H9 (cell line): Measurements from ENCODE around the gene RERE. TPM values are rescaled to one million over a fixed set of nuclear protein-coding genes. Genes with fewer than 3 reads are reported as not detected.

Source experiments
- DNase-seq: peaks from one replicate; pipeline ENCODE4 v3.0.0-alpha.2; 2017
- H2AFZ ChIP-seq: one replicate; pipeline ENCODE4 v1.6.1; 2013; ENCODE audit warnings: mild to moderate bottlenecking, low read length, control low read depth, moderate library complexity
- H2AK5ac ChIP-seq: 2 replicates; pipeline ENCODE4 v1.6.1; 2013; ENCODE audit warnings: low read length, control low read depth, mixed read lengths; ENCODE audit not compliant: insufficient read length
- H2BK120ac ChIP-seq: one replicate; pipeline ENCODE4 v1.6.1; 2013; ENCODE audit warnings: low read depth, mild to moderate bottlenecking, low read length, control low read depth, inconsistent platforms; ENCODE audit not compliant: poor library complexity, severe bottlenecking
- H2BK12ac ChIP-seq: 2 replicates; pipeline ENCODE4 v1.6.1; 2013; ENCODE audit warnings: low read length, control low read depth, mixed read lengths, low read depth; ENCODE audit not compliant: insufficient read length
- H2BK15ac ChIP-seq: 2 replicates; pipeline ENCODE4 v1.6.1; 2013; ENCODE audit warnings: low read depth, low read length, control low read depth
- H2BK20ac ChIP-seq: one replicate; pipeline ENCODE4 v1.6.1; 2013; ENCODE audit warnings: low read depth, mild to moderate bottlenecking, low read length, control low read depth, inconsistent platforms; ENCODE audit not compliant: poor library complexity, severe bottlenecking
- H2BK5ac ChIP-seq: 2 replicates; pipeline ENCODE4 v1.6.1; 2013; ENCODE audit warnings: low read length, control low read depth, mixed read lengths; ENCODE audit not compliant: insufficient read length
- H3K14ac ChIP-seq: 2 replicates; pipeline ENCODE4 v1.6.1; 2013; ENCODE audit warnings: low read length, control low read depth; ENCODE audit not compliant: insufficient read depth
- H3K18ac ChIP-seq: 2 replicates; pipeline ENCODE4 v1.6.1; 2013; ENCODE audit warnings: low read depth, mild to moderate bottlenecking, mixed read lengths, low read length, control low read depth; ENCODE audit not compliant: insufficient read length
- H3K23ac ChIP-seq: 2 replicates; pipeline ENCODE4 v1.6.1; 2013; ENCODE audit warnings: low read length, control low read depth, mixed read lengths, low read depth; ENCODE audit not compliant: insufficient read length
- H3K23me2 ChIP-seq: 2 replicates; pipeline ENCODE4 v1.6.1; 2013; ENCODE audit warnings: low read depth, mild to moderate bottlenecking, mixed read lengths, low read length, control low read depth; ENCODE audit not compliant: insufficient read length, poor library complexity, severe bottlenecking
- H3K27ac ChIP-seq: 2 replicates; pipeline ENCODE4 v1.5.1; 2013; ENCODE audit warnings: low read length, control low read depth, mixed read lengths, low read depth; ENCODE audit not compliant: insufficient read length
- H3K27me3 ChIP-seq: 2 replicates; pipeline ENCODE4 v1.6.1; 2013; ENCODE audit warnings: low read length, control low read depth, inconsistent platforms; ENCODE audit not compliant: insufficient read depth
- H3K4ac ChIP-seq: 2 replicates; pipeline ENCODE4 v1.6.1; 2013; ENCODE audit warnings: low read depth, mild to moderate bottlenecking, control low read depth, inconsistent platforms, low read length, moderate library complexity
- H3K4me1 ChIP-seq: 2 replicates; pipeline ENCODE4 v1.6.1; 2013; ENCODE audit warnings: low read length, control low read depth, inconsistent platforms; ENCODE audit not compliant: insufficient read depth
- H3K4me2 ChIP-seq: 2 replicates; pipeline ENCODE4 v1.6.1; 2013; ENCODE audit warnings: low read length, control low read depth, mixed read lengths; ENCODE audit not compliant: insufficient read length, insufficient read depth
- H3K56ac ChIP-seq: 2 replicates; pipeline ENCODE4 v1.6.1; 2013; ENCODE audit warnings: low read depth, mild to moderate bottlenecking, mixed read lengths, low read length, control low read depth; ENCODE audit not compliant: insufficient read length
- H3K79me1 ChIP-seq: 2 replicates; pipeline ENCODE4 v1.6.1; 2013; ENCODE audit warnings: low read depth, mild to moderate bottlenecking, moderate library complexity, low read length, control low read depth, inconsistent platforms; ENCODE audit not compliant: insufficient read depth, poor library complexity, severe bottlenecking
- H3K79me2 ChIP-seq: 2 replicates; pipeline ENCODE4 v1.6.1; 2013; ENCODE audit warnings: low read length, control low read depth, inconsistent platforms; ENCODE audit not compliant: insufficient read depth
- H3K9ac ChIP-seq: 2 replicates; pipeline ENCODE4 v1.6.1; 2013; ENCODE audit warnings: low read length, control low read depth, mixed read lengths; ENCODE audit not compliant: insufficient read length; ENCODE audit errors: extremely low read depth
- H3K9me3 ChIP-seq: one replicate; pipeline ENCODE4 v1.6.1; 2013; ENCODE audit warnings: low read depth, low read length, inconsistent platforms; ENCODE audit not compliant: control insufficient read depth
- H3T11ph ChIP-seq: one replicate; pipeline ENCODE4 v1.6.1; 2013; ENCODE audit warnings: mild to moderate bottlenecking, low read length, control low read depth, inconsistent platforms
- H4K20me1 ChIP-seq: one replicate; pipeline ENCODE4 v1.6.1; 2013; ENCODE audit not compliant: control insufficient read depth, insufficient read length, insufficient read depth
- H4K5ac ChIP-seq: 2 replicates; pipeline ENCODE4 v1.6.1; 2013; ENCODE audit warnings: low read depth, mild to moderate bottlenecking, mixed read lengths, low read length, control low read depth; ENCODE audit not compliant: insufficient read length
- H4K8ac ChIP-seq: replicated peaks from 2 replicates; pipeline ENCODE4 v1.6.1; 2013; ENCODE audit warnings: low read length, control low read depth, mixed read lengths, low read depth; ENCODE audit not compliant: insufficient read length
- H4K91ac ChIP-seq: 2 replicates; pipeline ENCODE4 v1.6.1; 2013; ENCODE audit warnings: low read depth, mild to moderate bottlenecking, moderate library complexity, mixed read lengths, low read length, control low read depth; ENCODE audit not compliant: insufficient read length
- H3K27ac Mint-ChIP-seq, 3 experiments: 2 replicates in 2 of 3; 3 replicates in 1 of 3; pipeline ENCODE4 v1.8.0; 2020 to 2021; ENCODE audit warnings: mixed read lengths in 3 of 3, mild to moderate bottlenecking in 1 of 3, moderate library complexity in 1 of 3
- H3K27me3 Mint-ChIP-seq: 2 replicates; pipeline ENCODE4 v1.8.0; 2021; ENCODE audit warnings: low read depth, mild to moderate bottlenecking, moderate library complexity, mixed read lengths
- H3K36me3 Mint-ChIP-seq, 3 experiments: 2 replicates in 2 of 3; 3 replicates in 1 of 3; pipeline ENCODE4 v1.8.0; 2020 to 2021; ENCODE audit warnings: low read depth in 3 of 3, mixed read lengths in 3 of 3; ENCODE audit not compliant: insufficient read depth in 1 of 3
- H3K4me1 Mint-ChIP-seq, 2 experiments: 2 replicates each; pipeline ENCODE4 v1.8.0; 2020; ENCODE audit warnings: mixed read lengths in 2 of 2
- H3K4me3 Mint-ChIP-seq, 2 experiments: 2 replicates in 1 of 2; 3 replicates in 1 of 2; pipeline ENCODE4 v1.8.0; 2020 to 2021; ENCODE audit warnings: mild to moderate bottlenecking in 2 of 2, mixed read lengths in 2 of 2, moderate library complexity in 1 of 2
- H3K9me3 Mint-ChIP-seq, 2 experiments: 2 replicates in 1 of 2; 3 replicates in 1 of 2; pipeline ENCODE4 v1.8.0; 2020; ENCODE audit warnings: mild to moderate bottlenecking in 2 of 2, mixed read lengths in 2 of 2, moderate library complexity in 1 of 2
- WGBS: extraction: QIAGEN DNeasy Blood & Tissue Kit; methylation state at CpG from one replicate; pipeline ENCODE4 v1.1.7; 2013; ENCODE audit warnings: missing lambda C conversion rate, low lambda C conversion rate, mixed read lengths; ENCODE audit not compliant: insufficient read length; ENCODE audit errors: extremely low coverage; 5-methylcytosine and 5-hydroxymethylcytosine counted together
- total RNA-seq: library from RNA; stranded (reverse); gene quantifications from 2 replicates; pipeline ENCODE4 v1.2.1, GENCODE V29; 2021
- TF ChIP-seq, protein P1 (sequence below): fragments of 200-600 bp; sonication (generic); conservative IDR thresholded peaks from 3 replicates; pipeline ENCODE4 v1.8.0; 2021; ENCODE audit warnings: antibody characterized with exemption, mild to moderate bottlenecking

RERE gene
- total RNA-seq, 1 experiment from 2014 or later = 103 TPM

DNA sequence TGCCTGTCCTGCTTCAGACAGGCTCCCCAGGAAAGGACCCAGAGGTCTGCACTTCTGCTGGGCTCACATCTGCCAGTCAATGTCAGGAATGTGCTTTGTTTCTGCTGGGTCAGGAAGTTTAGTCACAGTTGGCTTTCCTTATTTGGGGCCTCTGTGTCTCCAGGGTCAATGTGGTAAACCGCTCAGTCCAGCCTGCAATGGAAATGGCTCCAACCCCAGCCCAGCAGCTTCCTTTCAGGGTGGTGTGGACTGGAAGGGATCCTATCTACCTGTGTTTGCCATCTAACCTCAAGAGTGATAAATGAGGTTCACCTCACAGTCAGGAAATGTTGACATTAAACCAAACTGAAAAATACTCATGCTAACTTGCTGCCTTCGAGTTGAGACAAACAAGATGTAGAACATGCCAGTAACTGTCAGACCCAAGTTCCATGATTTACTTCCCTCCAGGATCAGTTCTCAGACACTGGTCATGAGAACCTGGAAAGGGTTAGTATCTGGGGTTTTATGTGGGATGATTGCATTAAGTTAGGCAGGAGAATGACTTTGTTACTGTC, 40.8 kb upstream of the RERE start:
- no peak overlapping the region for H2BK120ac ChIP-seq
- no peak overlapping the region for H3K4me2 ChIP-seq
- no CpG with 5 or more reads among the region's 2 CpGs for WGBS
- Mint-ChIP-seq H3K4me3 (no peak overlapping the region), H3K27ac (peak overlapping the region; percentile 28 to 95 (median 49); a peak in 5 of 7 replicates), H3K9me3 (no peaks in the 10 kb centered on the region), H3K36me3 (peaks cover 42 to 65% (median 56%) of the 10 kb centered on the region in 3 experiments), H3K27me3 (no peaks in the 10 kb centered on the region; the same call in 1 of the 2 replicates), H3K4me1 (peaks cover 15 to 32% of the 10 kb centered on the region in 2 experiments)
- H3T11ph ChIP-seq = no peak overlapping the region
- no peak overlapping the region for H3K18ac ChIP-seq
- no peak overlapping the region for H3K27ac ChIP-seq
- no peak overlapping the region for H2BK5ac ChIP-seq
- H3K23ac ChIP-seq = no peak overlapping the region
- H4K8ac ChIP-seq = no peak overlapping the region
- H2BK12ac ChIP-seq = no peak overlapping the region
- H2BK15ac ChIP-seq = no peak overlapping the region
- H3K9me3 ChIP-seq = no peaks in the 10 kb centered on the region
- no peak overlapping the region for H3K56ac ChIP-seq
- H2AFZ ChIP-seq = no peak overlapping the region
- no peak overlapping the region for H4K91ac ChIP-seq
- no peak overlapping the region for H2AK5ac ChIP-seq
- no peaks in the 10 kb centered on the region for H3K27me3 ChIP-seq
- H3K14ac ChIP-seq = no peak overlapping the region
- H2BK20ac ChIP-seq = no peak overlapping the region
- TF ChIP-seq, protein P1, sequence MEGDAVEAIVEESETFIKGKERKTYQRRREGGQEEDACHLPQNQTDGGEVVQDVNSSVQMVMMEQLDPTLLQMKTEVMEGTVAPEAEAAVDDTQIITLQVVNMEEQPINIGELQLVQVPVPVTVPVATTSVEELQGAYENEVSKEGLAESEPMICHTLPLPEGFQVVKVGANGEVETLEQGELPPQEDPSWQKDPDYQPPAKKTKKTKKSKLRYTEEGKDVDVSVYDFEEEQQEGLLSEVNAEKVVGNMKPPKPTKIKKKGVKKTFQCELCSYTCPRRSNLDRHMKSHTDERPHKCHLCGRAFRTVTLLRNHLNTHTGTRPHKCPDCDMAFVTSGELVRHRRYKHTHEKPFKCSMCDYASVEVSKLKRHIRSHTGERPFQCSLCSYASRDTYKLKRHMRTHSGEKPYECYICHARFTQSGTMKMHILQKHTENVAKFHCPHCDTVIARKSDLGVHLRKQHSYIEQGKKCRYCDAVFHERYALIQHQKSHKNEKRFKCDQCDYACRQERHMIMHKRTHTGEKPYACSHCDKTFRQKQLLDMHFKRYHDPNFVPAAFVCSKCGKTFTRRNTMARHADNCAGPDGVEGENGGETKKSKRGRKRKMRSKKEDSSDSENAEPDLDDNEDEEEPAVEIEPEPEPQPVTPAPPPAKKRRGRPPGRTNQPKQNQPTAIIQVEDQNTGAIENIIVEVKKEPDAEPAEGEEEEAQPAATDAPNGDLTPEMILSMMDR = no peak
- H3K79me2 ChIP-seq = no peaks in the 10 kb centered on the region
- no peak overlapping the region for H4K5ac ChIP-seq
- H3K4ac ChIP-seq = no peak overlapping the region
- H3K79me1 ChIP-seq = no peaks in the 10 kb centered on the region
- no peaks in the 10 kb centered on the region for H3K4me1 ChIP-seq
- H3K23me2 ChIP-seq = no peaks in the 10 kb centered on the region
- H4K20me1 ChIP-seq = no peaks in the 10 kb centered on the region
- DNase-seq = no peak
- no peak overlapping the region for H3K9ac ChIP-seq
